Measurements from ENCODE around the gene TUBGCP2.

The TUBGCP2 gene

DNA sequence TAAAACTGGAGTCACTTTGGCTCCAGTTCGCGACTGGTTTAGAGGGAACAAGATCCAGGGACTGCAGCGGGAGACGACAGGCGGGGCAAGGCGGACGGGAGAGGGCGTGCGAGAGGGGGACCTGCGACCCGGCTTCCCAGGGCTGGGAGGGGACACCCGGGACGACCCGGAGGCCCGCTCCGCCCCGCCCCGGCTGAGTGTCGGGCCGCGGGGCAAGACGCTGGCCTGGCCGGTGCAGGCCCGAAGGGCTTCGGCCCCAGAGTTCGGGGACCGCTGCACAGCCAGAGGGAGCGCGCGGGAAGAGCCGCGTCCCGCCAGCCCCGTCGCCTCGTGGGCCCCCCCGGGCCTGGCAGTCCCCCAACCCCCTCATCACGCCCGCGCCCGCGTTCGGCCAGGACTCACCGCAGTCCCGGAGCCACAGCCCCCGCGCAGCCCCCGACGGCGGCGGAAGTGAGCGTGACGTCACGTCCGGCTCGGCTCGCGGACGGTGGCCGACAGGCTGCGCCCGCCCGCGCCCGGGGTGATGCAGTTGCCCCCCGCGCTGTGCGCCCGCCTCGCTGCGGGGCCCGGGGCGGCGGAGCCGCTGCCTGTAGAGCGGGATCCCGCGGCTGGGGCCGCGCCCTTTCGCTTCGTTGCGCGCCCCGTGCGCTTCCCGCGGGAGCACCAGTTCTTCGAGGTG, at the start of gene TUBGCP2, which contains the start of gene ZNF511:
TSS of gene TUBGCP2 (minus strand) at position 452 of the 679 bp plus-strand sequence. CDS start 5,931 bp downstream, outside the sequence.
TSS of gene ZNF511 (plus strand) at position 494 of the 679 bp plus-strand sequence. CDS start at position 524, 30 bp downstream.
- peak; percentile 52 to 95 (median 90) for DNase-seq

DNA sequence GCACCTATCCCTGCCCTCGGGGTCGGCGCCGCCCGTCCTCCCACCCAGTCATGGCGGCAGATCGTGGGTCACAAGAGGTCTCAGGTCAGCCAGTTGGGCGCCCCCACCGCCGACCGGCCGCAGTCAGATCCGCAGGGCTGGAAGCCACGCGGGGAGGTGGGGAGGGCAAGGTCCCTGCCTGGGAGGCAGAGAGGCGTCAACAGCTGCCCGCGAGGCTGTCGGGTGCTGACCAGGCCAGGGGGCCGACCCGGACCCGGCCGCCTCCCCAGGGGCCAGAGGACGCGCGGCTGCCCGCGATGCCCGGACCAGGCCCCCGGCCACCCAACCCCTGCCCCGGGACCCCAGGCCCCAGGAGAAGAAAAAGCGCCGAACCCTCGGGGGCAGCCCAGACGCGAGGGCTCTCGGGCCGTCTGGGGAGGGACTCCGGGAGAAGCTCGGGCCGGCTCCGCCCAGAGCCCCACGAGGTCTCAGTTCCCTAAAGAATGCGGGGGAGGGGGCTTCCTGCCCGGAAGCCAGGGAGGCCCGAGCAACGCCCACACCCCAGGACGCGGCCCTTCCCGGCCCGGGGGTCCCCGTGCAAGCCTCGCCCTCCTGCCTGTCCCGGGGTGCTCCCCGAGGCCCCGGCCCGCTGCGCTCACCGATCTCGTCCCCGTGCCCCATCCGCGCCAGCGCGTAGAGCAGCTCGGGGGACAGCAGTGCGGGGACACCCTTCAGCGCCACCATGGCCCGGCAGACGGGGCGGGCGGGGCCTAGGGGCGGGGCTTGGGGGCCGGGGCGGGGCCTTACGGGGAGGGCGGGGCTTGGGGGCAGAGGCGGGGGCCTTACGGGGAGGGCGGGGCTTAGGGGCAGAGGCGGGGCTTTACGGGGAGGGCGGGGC, 48.9 kb upstream of the TUBGCP2 start, which contains the start of gene FUOM:
TSS of gene FUOM (minus strand) at position 735 of the 877 bp plus-strand sequence. CDS start at position 723, 12 bp downstream.
- DNase-seq: peak in 5 of 14 donors; percentile 15 to 57 (median 23)

DNA sequence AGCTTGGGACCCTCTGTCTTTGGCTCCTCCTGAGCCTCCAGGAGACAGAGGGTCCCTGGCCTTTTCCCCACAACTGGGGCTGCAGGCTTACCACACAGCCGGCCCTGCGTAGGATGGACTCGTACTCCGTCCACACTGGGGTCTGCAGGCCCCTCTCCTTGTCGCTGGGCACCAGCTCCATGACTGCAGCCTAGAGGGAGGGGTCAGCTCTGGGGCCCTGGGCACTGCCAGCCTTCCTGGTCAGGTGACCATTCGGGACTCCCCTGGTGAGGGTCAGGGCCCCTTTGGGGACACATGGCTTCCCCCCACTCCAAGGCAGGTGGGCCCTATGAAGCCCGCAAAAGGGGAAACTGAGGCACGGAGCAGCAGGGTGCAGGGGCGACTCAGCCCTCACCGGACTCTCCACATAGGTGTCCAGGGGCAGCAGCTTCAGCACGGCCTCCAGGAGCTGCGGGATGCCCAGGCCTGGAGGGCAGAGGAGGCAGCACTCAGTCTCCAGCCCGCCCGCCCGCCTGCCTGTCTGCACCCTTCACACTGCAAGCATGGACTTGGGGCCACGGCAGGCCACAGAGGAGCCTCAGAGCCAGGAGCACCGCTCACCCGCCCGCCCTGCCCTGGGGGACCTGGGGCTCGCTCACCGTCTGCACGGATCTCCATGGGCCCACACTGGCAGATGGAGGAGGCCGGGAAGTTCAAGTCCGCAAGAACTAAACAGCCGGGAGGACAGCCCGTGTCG, 48.0 kb upstream of the TUBGCP2 start:
- no peak for DNase-seq

DNA sequence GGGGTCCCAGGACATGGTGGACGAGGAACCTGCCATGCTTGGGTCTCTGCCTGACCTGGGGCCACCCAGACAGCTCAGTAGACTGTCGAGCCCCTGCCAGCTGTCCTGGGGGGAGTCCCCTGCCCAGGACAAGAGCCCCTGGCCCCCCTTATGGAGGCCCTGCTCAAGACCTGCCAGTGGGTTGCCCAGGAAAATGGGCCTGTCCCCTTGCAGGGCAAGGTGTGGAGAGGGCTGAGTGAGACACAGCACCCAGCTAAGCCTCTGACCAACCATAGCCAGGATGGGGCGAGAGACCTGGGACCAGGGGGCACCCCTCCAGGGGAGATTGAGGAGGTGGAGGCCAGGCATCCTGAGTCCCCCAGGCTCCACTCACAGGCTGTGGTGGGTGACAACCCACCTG, 47.3 kb upstream of the TUBGCP2 start:
- no peak for DNase-seq

GRCh38 chr10:133355266-133355665, 46.6 kb upstream of the TUBGCP2 start:
- no peak for DNase-seq

GRCh38 chr10:133354672-133355240, 46.1 kb upstream of the TUBGCP2 start:
- DNase-seq: no peak

DNA sequence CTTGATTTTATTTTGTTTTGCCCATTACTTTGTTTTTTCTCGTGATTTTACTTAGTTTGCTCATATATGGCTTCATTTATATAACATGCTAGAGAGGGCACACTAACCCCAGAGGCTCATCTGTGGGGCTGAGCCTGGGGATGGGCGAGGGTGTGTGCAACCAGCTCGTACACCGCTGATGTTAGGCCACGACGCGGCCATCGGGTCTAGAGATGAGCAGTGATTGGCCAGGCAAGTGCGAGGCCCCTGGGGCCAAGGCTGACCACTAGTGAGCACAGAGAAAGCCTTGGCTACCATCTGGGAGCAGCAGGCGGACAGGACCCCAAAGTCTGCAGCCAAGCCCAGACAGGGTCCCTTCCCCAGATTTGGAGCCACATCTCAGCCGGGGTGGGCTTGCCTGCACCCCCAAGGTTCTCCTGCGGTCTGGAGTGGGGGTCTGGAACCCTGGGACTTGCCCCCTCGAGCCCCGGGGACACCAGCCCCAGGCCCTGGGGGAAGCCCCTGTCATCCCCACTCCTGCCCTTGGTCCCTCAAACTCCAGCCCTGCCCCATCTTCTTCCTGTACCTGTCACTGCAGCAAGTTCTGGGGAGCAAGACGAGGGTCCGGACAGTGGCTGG, 45.4 kb upstream of the TUBGCP2 start:
- no peak for DNase-seq

- peak in 1 of 14 donors; percentile 37 for DNase-seq
Measured at GRCh38 chr10:133353202-133353959, 44.7 kb upstream of the TUBGCP2 start.

DNA sequence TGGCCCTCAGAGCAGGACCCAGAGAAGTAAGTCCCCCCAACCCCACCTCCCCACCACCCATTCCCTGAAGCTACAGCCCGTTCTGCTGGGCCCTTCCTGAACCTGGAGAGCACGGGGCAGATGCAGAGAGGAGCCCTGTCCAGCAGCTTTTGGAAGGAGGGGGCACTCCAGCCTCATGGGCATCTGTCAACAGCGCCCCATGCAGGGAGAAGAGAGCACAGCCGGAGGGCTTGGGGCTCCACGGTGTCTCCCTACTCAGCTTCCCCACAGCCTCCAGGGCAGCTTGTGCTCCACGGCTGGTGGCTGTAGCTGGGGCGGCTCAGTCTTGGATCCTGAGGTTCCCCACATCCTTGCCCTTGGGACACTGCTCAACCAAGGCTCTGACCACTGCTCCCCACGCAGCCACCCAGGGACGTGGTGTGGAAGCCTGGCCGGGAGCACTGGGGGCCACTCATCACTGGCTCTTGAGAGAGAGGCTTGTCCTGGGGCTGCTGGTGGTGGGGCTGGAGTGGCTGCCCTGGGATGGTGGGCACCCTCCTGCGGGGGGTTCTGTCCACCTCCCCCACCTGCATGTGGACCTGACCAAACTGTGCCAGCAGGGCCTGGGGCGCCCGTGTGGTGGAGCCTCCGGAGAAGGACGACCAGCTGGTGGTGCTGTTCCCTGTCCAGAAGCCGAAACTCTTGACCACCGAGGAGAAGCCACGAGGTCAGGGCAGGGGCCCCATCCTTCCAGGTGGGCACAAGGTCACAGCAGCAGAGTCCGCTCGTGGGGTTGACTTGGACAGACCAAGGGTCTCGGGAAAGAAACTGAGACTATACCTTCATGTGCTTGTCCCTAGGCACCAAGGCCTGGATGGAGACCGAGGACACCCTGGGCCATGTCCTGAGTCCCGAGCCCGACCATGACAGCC, 43.0 kb upstream of the TUBGCP2 start:
- DNase-seq: no peak

DNA sequence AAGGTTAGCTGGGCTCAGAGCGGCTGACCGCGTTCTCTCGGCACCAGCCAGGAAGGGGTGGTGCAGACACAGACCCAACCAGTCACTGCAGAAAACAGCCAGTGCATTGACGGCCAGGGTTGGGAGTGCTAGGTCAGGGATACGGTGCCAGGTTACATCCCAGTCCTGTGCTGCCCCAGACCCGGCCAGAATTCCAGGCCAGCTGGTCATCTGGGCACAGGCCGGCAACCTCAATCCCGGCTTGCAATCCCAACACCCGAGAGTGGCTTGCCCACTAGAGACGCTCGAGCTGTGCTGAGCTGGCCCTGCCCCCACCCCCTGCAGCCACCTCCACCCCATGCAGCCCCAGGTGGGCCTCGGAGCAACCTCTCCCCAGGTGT, 42.3 kb upstream of the TUBGCP2 start:
- DNase-seq: no peak

GRCh38 chr10:133350283-133350949, 41.7 kb upstream of the TUBGCP2 start:
- DNase-seq: no peak

GRCh38 chr10:133349577-133350011, 40.9 kb upstream of the TUBGCP2 start:
- DNase-seq: no peak

- DNase-seq: no peak
Measured at GRCh38 chr10:133349160-133349568, 40.5 kb upstream of the TUBGCP2 start.

GRCh38 chr10:133347710-133348517, 39.2 kb upstream of the TUBGCP2 start:
- DNase-seq: no peak

- no peak for DNase-seq
Measured at GRCh38 chr10:133346413-133346812, 37.7 kb upstream of the TUBGCP2 start.

DNA sequence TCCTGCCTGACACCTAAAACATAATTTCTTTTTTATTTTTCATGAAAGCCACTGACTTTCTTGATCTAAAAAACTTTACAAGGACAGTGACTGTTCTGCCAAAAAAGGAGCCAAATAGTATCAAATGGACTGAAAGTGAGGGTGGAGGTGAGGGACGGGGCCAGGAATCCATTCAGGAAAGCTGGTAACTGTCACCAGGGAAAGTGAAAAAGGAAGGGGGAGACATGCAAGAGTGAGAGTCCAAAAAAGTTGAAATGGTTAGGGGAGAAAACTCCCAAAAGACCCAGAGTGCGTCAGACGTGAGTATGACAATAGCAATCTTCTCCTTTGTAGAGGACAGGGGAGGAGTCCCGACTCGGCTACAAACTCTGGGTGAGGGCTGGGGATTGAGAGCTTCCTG, 35.6 kb upstream of the TUBGCP2 start:
- DNase-seq: no peak

- no peak for DNase-seq
Measured at GRCh38 chr10:133343558-133343957, 34.9 kb upstream of the TUBGCP2 start.

- no peak for DNase-seq
Measured at GRCh38 chr10:133342942-133343341, 34.3 kb upstream of the TUBGCP2 start.

Data from C1 segment of cervical spinal cord (tissue), 14 donors.